GM21526 (cell line): Measurements from ENCODE around the gene RNF2.
"Not testable (repeated sequence)": the region's sequence is repeated elsewhere in the genome, so short reads cannot be mapped to it uniquely, and the experiment has no call there.

Experiments
- ATAC-seq: cut with Tn5 transposase; IDR thresholded peaks from one replicate; pipeline ENCODE4 v1.9.1; 2021; ENCODE audit warnings: moderate library complexity; ENCODE audit not compliant: unreplicated experiment, low FRiP score

Gene RNF2

DNA sequence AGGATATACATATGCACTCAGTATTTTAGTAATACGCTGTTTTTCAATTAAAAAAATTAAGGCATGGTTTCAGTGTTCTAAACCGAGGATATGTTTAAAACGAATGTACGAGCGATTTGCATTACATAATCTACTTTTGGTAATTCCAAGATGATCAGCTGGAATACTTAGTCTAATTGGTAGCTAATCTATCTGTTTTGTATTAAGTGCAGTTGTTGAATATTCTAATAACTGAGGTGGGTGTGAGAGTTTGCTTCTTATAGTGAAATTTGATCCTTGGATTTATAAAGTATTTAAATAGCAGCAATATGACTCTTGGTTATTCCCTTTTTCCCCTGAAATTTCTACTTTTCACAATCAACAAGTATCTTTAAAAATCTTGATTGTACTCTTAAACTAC is 1.3 kb downstream of the RNF2 start:
- no peak for ATAC-seq

GRCh38 chr1:185049670-185050069 is 4.3 kb downstream of the RNF2 start:
- no peak for ATAC-seq

GRCh38 chr1:185050823-185051451 is 5.6 kb downstream of the RNF2 start:
- no peak for ATAC-seq

DNA sequence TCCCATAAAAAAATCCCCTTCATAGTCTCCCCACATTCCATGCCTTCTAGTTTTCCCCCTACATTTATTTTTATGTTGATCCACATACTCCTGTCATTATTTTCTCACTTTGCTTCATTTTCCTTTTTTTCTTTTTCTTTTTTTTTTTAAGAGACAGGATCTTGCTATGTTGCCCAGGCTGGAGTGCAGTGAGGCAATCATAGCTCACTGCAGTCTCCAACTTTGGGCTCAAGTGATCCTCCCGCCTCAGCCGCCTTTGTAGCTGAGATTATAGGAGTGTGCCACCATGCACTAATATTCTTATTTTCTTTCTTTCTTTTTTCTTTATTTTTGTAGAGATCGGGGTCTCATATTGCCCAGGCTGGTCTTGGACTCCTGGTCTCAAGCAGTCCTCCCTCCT is 7.8 kb downstream of the RNF2 start:
- ATAC-seq = no peak

DNA sequence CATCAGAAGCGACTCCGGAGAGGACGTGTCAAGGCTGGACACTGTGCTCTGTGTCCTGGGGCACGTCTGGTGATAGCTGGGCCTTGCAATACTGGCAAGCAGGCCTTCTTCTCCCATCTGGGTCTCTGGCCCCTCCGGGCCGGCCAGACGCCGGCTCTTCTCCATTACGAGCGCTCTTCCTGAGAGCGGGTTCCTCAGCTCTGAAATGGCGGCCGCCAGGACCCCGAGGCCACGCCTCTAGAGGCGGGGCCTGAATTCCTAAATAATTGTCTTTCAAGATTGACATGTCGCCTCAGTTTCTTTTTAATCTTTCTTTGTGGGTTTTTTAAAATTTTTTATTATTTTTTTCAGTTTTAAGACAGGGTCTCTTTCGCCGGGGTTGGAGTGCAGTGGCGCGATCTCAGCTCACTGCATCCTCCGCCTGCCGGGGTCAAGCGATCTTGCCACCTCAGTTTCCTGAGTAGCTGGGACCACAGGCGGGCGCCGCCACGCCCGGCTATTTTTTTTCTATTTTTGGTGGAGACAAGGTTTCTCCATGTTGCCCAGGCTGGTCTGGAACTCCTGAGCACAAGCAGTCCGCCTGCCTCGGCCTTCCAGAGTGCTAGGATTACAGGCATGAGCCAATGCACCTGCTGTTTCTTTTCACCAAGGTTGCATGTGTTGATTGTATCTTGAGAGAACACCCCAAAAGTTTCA is 9.2 kb downstream of the RNF2 start:
- no peak for ATAC-seq

- ATAC-seq = no peak
Measured at GRCh38 chr1:185058110-185058509, 12.8 kb downstream of the RNF2 start.

DNA sequence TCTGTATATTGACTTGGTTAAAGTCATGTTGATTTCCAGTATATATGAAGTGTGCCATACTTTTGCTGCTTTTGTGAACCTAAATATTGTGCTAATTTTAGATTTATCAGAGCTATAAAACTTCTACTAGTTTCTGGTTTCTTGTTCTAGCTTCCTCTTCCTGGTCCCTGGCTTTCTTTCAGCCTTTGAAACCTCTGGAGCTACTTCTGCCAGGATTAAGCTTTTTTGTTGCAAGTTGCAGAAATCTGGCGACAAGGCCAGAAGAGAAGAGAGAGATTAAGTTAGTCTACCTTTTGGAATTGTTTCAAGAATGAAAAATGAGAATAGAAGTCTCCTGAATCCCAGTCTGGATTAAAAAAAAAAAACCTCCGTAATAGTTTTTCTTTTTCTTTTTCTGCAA is 13.5 kb downstream of the RNF2 start:
- no peak for ATAC-seq

- ATAC-seq = no peak
Measured at GRCh38 chr1:185059950-185060571, 14.7 kb downstream of the RNF2 start.

DNA sequence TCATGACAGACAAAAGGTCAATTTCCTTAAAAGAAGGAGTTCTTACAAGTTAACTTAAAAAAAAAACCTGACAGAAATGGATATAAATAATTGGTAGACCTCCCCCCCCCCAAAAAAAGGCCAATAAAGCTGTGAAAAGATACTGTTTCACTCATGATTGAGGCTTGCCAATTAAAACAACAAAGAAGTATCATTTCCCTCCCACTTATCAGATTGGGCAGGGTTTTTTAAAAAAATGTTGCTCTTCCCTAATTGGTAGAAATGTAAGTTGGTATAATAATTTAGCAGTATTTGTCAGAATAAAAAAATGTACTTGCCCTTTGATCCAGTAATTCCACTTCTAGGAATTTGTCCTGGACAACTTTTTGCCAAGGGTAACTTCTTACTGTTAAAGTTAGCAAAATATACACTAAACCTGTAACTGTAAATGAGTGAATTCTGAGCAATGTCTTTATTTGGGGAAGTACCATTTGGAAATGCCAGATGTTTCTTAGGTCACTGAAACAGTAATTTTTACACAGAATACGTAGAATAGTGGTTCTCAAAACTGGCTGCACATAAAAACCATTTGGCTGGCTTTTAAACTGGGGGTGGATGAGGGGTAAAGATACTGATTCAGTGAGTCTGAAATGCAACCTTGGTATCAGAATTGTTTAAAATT is 17.5 kb downstream of the RNF2 start:
- ATAC-seq = no peak

- no peak for ATAC-seq
Measured at GRCh38 chr1:185063719-185064118, 18.4 kb downstream of the RNF2 start.

DNA sequence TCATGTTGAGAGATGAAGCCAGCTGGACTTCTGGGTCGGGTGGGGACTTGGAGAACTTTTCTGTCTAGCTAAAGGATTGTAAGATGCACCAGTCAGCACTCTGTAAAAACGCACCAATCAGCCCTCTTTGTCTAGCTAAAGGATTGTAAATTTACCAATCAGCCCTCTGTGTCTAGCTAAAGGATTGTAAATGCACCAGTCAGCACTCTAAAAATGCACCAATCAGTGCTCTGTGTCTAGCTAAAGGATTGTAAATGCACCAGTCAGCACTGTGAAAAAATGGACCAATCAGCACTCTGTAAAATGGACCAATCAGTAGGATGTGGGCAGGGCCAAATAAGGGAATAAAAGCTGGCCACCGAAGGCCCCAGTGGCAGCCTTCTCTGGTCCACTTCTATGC is 19.6 kb downstream of the RNF2 start:
- ATAC-seq = not testable (repeated sequence)

DNA sequence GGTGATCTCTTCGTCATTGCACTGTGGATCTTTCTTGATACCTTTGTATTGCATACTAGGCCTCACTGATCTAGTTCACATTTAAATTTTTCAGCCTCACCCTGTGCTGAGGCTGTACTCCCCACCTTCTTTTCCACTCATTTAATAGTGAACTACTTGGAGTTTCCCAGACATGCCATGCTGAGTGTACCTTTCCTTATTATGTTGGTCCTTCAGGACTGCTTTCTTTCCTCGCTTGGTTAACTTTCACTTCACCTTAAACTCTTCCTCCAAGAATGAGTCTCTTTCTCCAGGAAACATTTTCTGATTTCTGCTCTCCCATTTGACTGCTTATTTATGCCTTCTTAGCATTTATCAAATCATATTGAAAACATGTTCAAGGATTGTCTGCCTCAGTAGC is 20.8 kb downstream of the RNF2 start:
- no peak for ATAC-seq

DNA sequence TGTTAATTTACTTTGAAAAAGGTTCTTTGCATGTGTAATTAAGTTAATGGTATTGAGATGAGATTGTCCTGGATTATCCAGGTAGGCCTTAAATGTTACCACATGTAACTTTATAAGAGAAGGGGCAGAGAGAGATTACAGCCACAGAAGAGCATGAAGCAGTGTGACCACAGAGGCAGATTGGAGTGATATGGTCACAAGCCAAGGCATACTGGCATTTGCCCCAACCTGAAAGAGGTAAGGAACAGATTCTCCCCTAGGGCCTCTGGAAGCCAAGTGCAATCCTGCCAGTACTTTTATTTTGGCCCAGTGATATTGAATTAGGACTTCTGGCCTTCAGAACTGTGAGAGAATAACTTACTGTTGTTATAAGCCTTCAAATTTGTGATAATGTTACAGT is 23.0 kb downstream of the RNF2 start:
- no peak for ATAC-seq

DNA sequence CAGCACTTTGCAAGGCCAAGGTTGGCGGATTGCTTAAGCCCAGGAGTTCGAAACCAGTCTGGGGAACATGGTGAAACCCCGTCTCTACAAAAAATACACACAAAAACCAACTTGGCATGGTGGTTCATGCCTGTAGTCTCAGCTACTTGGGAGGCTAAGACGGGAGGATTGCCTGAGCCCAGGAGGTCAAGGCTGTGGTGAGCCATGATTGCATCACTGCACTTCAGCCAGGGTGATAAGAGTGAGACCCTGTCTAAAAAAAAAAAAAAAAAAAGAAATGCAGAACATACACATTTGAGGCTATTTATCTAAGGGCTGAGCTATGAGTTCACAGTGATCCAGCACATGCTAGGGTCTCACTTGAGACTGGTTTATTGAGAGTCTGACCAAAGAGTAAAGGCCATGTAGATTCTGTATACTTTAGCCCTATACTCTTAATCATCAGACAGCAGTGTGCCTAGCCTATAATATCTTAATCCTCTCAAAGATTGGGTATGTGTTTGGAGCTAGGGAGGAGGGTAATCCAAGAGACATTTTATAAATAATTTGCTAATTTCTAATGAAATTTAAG is 23.9 kb downstream of the RNF2 start:
- no peak for ATAC-seq

GRCh38 chr1:185070051-185070450 is 24.7 kb downstream of the RNF2 start:
- no peak for ATAC-seq

GRCh38 chr1:185073725-185074124 is 28.4 kb downstream of the RNF2 start:
- ATAC-seq = no peak

DNA sequence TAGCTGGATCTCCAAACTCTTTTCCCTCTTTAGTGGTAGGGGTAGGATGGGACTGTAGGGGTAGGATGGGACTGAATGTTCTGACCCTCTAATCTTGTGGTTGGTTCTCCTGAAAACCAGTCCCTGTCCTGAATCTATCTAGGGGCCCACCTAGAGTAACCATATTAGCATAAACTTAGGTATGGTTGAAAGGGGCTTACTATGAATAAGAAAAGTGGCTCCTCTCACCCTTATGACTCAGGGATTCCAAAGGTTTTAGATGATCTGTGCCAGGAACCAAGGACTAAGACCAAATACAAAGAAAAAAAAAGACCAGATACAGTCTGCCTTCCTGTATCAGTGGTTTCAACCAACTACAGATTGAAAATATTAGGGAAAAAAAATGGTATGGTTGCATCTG is 28.9 kb downstream of the RNF2 start:
- no peak for ATAC-seq

GRCh38 chr1:185075476-185075875 is 30.1 kb downstream of the RNF2 start:
- ATAC-seq = no peak

GRCh38 chr1:185077374-185077773 is 32.0 kb downstream of the RNF2 start:
- ATAC-seq = no peak

- no peak for ATAC-seq
Measured at GRCh38 chr1:185080422-185080821, 35.1 kb downstream of the RNF2 start.

GRCh38 chr1:185083818-185084217 is 38.5 kb downstream of the RNF2 start:
- ATAC-seq = no peak
